Nucleus accumbens (tissue), 56 donors: Measurements from ENCODE around the gene SLC27A5.
A peak's percentile ranks its signal among the peaks of the same experiment; 100 is the strongest.
"Not testable (repeated sequence)": the region's sequence is repeated elsewhere in the genome, so short reads cannot be mapped to it uniquely, and the experiment has no call there.

Experiments used
- DNase-seq, 56 donors: peaks; one replicate each; lab custom pipeline; 2025; lab: John Stamatoyannopoulos, UW

Gene SLC27A5

DNA sequence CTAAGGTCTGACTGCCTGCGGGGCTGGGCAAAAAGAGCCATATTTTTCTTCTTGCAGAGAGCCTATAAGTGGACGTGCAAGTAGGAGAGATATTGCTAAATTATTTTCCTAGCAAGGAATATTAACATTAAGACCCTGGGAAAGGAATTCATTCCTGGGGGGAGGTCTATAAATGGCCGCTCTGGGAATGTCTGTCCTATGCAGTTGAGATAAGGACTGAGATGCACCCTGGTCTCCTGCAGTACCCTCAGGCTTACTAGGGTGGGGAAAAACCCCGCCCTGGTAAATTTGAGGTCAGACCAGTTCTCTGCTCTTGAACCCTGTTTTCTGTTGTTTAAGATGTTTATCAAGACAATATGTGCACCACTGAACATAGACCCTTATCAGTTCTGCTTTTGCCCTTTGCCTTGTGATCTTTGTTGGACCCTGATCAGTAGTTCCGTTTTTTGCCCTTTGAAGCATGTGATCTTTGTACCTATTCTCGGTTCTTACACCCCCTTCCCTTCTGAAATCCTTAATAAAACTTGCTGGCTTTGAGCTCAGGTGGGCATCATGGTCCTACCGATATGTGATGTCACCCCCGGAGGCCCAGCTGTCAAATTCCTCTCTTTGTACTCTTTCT, 4.1 kb downstream of the SLC27A5 start:
- DNase-seq: not testable (repeated sequence)

DNA sequence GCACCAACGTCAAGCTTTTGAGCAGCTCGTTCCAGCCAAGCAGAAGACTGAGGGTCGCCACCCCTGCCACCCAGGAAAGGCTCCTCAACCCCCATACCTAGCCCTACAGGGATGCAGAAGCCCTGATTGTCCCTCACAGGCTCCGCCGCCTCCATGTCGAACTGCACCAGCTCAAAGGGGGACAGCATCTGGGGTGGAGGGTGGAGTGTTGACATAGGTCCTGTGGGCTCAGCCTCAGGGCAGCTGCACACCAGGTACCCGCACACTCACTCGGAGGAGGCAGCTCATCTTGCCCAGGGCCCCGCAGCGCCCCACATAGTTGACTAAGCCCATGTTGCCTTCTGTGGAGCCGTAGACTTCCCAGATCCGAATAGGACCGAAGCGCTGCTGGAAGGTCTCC, 11.6 kb downstream of the SLC27A5 start:
- DNase-seq: no peak

DNA sequence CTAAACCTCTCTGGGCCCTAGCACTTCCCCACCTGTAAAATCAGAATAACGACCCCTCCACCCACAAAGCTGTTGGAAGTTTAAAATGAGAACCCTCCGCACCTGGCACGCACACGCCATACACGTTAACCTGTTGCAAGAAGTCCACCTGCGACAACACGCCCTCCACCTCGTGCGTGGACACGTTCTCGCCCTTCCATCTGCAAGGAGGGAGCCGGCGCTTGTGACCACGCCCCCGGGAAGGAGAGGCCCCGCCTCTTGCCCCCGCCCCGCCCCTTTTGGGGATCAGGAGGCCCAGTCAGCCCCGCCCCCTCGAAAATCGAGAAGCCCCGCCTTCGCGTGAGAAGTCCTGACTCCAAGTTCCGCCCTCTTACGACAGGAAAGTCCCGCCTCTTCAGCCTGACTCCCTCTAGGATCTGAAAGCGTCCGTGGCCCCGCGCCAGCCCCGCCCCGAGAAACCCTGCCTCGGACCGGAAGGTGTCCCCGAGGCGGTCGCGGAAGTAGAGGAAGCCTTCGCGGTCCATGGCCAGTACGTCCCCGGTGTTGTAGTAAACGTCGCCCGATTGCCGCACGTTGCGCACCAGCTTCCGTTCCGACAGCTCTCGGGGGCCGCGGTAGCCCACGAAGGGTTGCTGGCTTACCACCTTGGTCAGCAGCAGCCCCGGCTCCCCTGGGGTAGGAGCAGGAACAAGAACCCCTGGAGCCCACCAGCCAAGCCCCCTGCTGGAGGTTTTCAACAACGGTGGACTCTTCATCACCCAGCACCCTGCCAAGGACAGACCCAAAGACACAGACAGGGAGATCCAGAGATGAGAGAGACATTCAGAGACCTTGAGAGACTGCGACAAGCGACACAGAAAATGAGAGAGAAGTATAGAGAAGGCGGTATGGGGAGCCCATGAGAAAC, 12.5 kb downstream of the SLC27A5 start:
- DNase-seq: peak; percentile 80 to 100 (median 98)

DNA sequence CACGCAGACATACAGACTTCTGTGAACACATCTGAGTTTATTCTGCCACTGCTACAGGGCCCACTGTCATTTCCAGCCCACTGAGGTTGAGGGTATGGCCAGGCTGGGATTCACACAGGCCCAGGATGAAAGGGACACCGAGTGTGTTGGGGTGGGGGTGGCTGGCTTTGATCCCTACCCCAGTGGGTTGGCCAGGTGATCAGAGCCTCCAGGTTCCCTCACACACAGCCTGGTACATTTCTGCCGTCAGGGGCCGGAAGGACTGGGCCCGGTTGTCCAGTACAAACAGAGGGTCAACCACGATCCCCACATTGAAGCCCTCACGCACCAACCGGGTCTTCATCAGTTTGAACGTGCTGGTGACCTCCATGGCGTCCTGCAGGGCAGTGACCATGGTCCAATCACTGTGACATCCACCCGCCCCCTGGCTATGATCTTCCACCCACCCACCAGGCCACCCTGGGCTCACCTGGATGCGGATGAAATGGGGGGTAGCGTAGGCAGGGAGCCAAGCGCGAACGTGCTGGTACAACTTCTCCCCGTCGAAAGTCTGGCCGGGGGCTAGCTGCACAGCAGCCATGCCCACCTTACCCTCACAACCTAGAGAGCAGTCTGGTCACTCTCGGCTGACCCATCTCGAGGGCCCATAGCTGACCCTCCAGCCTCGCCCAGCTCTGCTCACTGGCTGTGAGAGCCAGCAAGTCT, 13.3 kb downstream of the SLC27A5 start:
- peak in 5 of 56 donors; percentile 15 to 64 (median 33) for DNase-seq

DNA sequence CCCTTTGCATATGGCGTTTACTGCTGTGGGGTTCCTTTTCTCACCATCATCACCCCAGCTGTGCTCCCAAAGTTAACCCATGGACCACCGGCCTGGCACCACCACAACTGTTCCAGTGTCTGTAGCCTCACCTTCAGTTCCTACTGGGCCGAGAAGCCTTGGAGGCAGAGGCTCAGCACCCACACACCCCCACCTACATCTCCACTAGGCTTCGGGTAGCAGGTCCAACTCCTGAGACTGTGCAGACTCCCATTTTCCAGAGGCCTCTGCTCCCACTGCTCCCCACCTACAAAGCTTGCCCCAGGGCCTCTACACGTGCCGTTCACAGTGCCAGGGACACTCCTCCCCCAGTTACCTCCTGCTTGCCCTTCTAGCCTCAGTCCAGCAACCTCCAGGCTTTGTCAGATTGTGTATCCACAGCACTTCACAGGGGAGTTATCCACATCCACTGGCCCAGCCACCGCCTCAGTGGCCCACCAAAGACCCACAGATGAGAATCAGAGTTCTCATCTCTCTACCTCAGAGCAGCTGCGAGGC, 14.1 kb downstream of the SLC27A5 start:
- DNase-seq: no peak

DNA sequence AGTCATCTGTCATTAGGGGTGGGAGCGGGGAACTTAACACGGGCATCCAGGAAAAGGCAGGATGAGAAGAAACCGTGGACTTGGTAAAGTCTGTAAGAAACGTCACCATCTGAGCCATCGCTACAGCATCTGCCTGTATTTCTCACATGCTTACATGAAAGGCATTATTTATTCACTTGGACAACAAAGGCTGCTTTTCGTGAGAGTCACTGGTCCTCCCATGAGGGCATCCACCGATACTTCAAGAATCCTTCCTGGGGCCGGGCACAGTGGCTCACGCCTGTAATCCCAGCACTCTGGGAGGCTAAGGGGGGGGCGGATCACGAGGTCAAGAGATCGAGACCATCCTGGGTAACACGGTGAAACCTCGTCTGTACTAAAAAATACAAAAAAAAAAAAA, 19.5 kb downstream of the SLC27A5 start:
- peak in 11 of 56 donors; percentile 5 to 53 (median 18) for DNase-seq

DNA sequence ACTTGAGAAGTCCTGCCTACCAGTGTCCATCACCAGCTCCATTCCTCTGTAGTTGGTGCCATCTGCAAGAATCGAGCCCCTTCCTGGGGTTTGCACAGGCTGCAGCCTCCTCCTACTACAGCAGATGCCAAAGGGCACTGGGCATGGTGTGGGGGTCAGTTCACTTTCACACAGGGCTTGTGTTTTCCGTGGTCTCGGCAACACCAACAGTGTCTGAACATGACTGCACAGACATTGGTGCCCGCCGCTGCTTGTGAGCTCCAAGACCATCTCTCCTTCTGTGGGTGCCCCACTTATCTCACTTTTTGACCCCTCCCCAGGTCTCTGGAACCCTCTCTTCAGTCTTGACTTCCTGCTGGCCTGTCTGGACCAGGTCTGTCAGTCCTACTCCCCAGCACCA, 20.4 kb downstream of the SLC27A5 start:
- no peak for DNase-seq

DNA sequence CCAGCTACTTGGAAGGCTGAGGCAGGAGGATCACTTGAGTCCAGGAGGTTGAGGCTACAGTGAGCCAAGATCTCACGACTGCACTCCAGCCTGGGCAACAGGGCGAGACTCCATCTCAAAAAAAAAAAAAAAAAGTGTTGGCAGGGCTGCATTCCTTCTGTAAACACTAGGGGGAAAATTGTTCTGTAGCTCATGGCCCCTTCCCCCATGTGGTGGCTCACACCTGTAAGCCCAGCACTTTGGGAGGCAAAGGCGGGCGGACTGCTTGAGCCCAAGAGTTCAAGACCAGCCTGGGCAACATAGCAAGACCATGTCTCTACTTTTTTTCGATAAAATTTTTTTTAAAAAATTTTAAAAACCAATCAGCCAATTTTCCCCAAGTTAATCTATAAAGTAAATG, 27.4 kb downstream of the SLC27A5 start:
- not testable (repeated sequence) for DNase-seq

DNA sequence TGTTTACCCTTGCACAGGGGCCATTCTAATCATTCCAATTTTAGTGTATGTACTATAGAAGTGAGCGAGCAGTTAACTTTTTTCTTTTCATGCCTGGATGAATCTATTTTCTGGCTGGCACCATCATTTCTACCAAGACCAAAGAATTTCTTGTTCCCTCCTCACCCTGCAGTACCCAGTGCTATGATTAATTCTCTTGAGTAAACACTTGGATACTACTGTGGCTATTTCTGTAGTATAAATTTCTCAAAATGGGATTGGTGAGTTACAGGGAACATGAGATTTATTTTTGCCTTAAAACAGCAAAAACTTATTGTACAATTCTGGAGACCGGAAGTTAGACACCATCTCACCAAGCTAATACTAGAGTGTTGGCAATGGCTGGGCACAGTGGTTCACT, 28.0 kb downstream of the SLC27A5 start:
- no peak for DNase-seq

DNA sequence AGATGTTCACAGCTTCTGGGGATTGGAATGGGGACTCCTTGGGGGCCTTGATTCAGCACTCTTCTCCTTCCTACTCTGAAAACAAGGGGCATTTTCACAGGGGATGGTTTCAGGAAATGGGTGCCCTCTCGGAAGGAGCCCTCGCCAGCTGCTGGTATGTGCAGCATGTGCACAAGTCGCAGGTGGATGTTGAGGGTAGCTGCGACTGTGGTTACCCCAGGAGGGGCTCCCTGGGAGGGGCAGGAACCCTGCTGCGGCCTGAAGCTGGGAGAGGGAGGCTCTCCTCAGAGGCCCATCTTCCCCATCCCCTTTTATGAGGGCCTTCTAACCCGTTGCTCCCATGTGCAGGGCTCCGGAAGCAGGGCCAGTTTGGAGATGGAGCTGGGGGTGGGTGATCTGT, 29.4 kb downstream of the SLC27A5 start:
- no peak for DNase-seq

DNA sequence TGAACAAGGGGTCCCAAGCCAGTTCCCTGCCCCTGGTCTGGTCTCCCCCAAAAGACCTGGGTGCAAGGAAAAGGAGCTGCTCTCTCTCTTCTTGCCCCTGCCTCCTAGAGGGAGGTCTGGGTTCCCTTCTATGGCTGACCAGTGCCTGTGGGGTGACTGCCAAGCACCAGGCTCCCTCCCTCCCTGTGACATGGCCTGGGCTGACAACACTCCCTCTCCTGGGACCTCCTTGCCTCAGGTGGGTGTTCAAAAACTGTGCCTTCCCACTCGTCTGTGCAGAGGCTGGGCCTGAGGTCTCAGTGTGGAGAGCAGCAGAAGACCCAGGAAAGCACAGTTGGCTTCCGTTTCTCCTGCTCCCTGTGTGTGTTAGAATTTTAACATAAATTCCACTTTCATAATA, 31.0 kb downstream of the SLC27A5 start:
- DNase-seq: no peak

DNA sequence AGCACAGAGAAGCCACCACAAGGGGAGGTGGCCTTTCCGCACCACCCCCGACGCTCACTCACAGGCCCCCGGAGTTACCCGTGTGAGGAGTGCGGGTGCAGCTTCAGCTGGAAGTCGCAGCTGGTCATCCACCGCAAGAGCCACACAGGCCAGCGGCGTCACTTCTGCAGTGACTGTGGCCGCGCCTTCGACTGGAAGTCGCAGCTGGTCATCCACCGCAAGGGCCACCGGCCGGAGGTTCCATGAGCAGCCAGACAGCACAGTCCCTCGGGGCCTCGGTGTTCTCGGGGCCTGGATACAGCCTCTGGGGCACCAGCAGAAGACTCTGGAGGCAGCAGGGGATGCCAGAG, 31.3 kb downstream of the SLC27A5 start:
- no peak for DNase-seq

DNA sequence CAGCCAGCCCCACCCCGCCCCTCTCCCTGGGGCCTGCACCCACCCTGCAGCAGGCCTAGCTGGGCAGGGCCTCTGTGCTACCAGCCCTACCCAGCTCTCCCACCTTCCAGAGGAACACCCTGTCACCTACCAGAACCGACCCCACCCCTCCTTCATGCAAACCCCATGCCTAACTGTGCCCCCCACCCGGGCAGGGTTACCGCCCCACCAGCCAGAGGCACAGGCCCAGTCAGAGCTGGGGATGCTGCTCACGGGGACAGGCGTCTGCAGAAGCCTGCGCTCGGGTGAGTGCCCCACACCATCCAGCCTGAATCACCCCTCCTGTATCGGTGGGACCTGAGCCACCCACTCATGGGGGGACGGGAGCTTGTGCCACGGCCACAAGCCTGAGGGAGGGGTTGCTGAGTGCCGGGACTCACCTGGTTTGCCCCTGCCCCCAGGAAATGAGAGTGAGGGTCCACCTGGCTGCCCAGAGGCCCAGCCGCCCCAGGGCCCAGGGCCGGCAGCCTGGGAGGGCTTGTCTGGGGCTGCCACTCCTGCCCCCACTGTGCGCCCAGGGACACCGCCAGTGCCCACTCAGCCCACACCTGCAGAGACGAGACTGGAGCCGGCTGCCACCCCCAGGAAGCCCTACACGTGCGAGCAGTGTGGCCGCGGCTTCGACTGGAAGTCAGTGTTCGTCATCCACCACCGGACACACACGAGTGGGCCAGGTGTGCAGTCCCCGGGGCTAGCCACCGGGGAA, 31.9 kb downstream of the SLC27A5 start:
- DNase-seq: no peak

DNA sequence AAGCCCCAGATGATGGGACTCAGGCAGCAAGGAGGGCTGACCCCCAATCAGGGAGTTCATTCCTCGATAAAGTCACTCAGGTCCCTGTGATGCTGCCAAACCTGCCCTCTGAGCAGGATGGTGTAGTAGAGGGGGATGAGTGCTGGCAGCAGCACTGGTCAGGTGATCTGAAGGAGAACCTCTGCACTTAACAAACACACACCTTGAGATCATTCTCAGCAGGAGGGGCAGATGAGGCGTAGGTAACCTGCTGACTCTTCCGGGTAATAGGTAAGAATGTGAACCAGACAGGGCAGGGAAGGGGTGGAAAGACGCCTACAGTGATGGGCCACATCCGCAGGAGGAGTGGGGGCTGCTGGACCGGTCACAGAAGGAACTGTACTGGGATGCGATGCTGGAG, 32.5 kb downstream of the SLC27A5 start:
- DNase-seq: no peak

DNA sequence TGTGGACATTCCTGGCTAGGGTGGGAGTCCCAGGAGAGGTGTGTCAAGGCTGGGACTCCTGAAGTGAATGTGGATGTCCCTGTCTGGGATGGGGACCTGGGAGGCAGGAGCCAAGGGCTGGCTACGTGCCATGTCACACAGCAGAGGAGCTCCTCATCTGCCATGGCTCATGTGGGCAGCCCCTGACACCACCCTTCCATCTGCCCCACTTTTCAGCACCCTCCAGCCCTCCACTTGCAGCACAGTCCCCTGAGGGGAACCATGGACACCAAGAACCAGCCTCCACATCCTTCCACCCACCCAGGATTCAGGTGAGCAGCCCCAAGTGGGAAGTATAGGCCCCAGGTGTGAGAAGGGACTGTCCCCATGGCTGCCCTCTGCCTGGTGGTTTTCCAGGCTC, 33.9 kb downstream of the SLC27A5 start:
- DNase-seq: no peak

DNA sequence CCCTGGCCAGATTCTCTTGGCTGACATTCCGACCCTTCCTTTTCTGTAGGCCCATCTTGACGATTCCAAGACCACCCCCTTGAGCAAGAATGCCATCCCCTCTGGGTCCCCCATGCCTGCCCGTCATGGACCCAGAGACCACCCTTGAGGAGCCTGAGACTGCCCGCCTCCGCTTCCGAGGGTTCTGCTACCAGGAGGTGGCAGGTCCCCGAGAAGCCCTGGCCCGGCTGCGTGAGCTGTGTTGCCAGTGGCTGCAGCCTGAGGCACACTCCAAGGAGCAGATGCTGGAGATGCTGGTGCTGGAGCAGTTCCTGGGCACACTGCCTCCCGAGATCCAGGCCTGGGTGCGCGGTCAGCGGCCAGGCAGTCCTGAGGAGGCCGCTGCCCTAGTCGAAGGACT, 34.7 kb downstream of the SLC27A5 start:
- DNase-seq: no peak

DNA sequence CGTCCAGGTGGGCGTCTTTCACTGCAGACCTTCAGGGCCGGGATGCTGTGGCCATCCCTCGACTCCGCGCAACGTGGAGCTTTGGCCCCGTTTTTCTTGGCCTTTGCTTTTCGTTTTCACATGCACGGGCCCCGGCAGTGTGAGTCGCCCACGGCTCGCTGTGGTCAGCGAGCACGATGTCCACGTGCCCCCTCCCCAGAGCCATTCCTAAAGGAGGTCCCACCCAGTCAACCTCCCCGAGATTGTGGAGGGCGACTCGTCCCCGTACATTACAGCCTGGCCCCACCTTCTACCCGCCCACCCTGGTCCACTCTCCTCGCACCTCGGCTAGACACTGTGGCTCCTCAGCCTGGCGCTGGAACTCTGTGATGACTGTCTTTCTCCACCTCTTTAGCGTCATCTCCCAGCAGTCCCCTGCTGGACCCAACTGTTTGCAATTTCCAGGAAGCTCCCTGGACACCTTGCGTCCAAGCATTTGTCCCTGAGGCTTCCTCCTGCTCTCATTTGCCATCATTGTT, 35.2 kb downstream of the SLC27A5 start:
- peak in 3 of 56 donors; percentile 46 to 58 (median 57) for DNase-seq

DNA sequence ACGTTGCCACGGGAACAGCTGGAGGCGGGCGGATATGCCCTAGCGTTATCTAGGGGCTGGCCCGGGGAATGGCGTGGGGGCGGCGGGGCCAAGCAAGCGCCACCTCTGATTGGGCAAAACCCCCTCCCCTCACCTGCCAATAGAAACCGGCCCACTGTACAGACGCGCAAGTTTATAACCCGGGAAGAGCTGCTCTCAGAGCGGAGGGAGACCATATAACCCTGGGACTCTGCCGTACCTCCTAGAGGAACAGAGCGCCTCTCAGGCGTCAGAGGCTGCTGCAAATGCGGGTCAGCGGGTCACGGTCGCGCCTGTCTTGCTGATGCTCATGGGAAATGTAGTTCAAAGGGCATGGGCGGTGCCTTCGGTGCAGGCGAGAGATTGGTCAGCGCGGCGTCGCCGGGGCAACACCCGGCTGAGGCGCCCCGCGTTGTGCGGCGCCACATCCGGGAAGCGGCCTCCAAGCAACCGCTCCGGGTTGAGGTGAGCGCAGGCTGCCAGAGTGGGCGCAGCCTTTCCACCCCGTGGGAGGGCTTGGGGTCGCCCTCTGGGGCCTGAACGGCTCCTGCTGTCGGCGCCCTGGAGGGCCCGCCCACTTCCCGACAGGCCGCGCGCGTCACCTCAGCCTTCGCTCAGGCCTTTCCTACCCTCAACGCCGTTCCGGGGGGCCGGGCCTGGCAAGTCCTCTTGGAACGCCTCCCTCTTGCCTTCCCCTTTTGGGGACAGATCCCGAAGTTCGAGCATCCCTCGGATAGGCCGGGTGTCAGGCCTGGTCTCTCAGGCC, 35.9 kb downstream of the SLC27A5 start, which contains the start of gene ZNF446:
TSS of gene ZNF446 (plus strand) at position 639 of the 784 bp plus-strand sequence. CDS start 867 bp downstream, outside the sequence.
- peak; percentile 83 to 99 (median 95) for DNase-seq

DNA sequence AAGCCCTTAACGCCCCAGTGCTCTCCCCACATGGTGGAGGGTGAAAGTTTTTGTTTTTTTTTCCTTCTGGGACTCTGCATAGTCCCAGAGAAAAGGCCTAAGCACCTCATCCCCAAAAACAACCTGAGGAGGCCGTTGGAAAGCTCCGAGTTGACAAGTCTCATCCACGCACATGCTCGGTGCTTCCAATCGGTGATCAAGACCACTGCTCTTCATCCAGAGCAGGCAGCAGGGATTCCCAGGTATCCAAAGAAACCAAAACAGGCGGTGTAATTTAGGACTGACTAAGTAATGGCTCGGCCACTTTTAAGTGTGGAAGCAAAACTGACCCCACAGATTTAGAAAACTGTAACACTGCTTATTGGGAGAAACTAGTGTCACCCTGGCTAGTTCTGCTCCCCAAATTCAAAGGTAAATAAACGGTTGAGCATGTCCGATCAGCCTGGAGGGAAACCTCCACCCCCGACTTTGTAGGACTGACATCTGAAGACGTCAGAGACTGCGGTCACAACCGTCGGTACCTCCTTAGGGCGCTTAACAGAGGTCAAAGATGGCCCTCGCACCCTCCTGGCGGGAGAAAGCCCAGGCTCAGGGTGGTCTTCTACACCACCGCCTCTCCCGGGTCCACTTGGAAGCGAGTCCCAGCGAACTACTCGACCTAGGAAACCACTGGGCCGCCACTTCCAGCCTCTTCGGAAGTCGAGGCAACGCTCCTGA, 36.6 kb downstream of the SLC27A5 start:
- no peak for DNase-seq
